ENCODE data around the gene MICU2. TPM values are rescaled to one million over a fixed set of nuclear protein-coding genes. Genes with fewer than 3 reads are reported as not detected.

Gene MICU2
- total RNA-seq, 1 donor: 57.7 TPM

DNA sequence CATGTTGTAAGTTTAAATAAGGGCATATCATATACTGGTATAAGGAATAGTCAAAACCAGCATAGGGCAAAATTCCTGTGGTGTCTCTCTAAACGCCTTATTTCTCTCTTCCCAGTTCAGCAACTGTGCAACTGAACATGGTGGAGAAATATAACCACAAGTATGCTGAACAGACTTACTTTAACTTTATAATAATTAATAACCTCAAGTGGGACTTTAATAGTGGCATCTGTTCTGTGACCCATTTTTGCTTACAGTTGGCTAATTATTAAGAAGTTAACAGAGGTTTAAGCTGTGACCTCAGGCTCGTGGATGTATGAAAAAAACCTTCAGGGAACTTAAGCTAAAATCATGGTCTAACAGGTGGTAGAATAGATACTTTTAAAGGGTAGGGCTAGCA is 54.3 kb downstream of the MICU2 start:
- DNase-seq (ENCODE audit: low read depth): no peak
- no peak overlapping the region for H3K4me3 ChIP-seq (ENCODE audit: low read depth, low read length)
- TF ChIP-seq, protein P1, sequence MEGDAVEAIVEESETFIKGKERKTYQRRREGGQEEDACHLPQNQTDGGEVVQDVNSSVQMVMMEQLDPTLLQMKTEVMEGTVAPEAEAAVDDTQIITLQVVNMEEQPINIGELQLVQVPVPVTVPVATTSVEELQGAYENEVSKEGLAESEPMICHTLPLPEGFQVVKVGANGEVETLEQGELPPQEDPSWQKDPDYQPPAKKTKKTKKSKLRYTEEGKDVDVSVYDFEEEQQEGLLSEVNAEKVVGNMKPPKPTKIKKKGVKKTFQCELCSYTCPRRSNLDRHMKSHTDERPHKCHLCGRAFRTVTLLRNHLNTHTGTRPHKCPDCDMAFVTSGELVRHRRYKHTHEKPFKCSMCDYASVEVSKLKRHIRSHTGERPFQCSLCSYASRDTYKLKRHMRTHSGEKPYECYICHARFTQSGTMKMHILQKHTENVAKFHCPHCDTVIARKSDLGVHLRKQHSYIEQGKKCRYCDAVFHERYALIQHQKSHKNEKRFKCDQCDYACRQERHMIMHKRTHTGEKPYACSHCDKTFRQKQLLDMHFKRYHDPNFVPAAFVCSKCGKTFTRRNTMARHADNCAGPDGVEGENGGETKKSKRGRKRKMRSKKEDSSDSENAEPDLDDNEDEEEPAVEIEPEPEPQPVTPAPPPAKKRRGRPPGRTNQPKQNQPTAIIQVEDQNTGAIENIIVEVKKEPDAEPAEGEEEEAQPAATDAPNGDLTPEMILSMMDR (IDR thresholded peaks at IDR 0.05; ENCODE audit: insufficient read depth, low read length): no peak

DNA sequence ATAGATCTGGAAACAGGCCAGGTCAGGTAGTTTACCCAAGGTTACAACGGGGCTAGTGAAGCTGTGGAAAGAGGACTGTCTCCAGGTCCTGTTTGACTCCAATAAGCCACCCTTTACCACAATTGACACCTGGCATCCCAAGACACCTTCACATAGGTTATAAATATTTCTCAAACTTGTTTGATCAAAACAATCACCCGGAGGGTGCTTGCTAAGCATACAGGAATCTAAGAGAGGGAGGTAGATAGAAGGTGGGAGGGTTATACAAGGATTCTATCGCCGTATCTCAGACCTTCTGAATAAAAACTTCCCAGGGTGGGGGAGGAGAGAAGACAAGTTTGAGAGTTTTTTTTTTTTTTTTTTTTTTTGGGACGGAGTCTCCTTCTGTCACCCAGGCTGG is 55.4 kb downstream of the MICU2 start:
- DNase-seq (ENCODE audit: low read depth): no peak
- H3K4me3 ChIP-seq (ENCODE audit: low read depth, low read length): no peak overlapping the region
- TF ChIP-seq, protein P1 (IDR thresholded peaks at IDR 0.05; ENCODE audit: insufficient read depth, low read length): no peak

DNA sequence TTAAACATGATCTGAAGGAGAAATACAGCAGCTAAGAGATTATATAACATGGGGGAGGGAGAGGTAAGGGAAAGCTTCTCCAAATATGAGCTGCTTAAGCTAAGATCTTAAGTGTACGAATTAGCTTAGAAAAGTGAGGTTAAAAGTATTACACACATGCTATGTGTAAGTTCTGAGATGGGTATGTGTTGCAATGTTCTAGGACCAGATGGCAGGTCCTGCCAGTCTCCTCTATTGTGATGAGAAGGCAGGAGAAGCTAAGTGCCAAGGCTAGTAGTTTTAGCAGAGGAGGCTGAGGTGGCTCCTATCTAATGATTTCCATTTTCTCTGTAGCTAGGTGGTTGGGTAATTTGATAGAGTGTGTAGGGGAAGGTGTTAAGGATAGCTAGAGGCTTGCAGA is 57.6 kb downstream of the MICU2 start:
- TF ChIP-seq, protein P1 (IDR thresholded peaks at IDR 0.05; ENCODE audit: insufficient read depth, low read length): no peak
- H3K4me3 ChIP-seq (ENCODE audit: low read depth, low read length): no peak overlapping the region
- no peak for DNase-seq (ENCODE audit: low read depth)

GRCh38 chr13:21544515-21544914 is 59.5 kb downstream of the MICU2 start:
- TF ChIP-seq, protein P1 (IDR thresholded peaks at IDR 0.05; ENCODE audit: insufficient read depth, low read length): no peak
- H3K4me3 ChIP-seq (ENCODE audit: low read depth, low read length): no peak overlapping the region
- DNase-seq (ENCODE audit: low read depth): no peak

- DNase-seq (ENCODE audit: low read depth): no peak
- TF ChIP-seq, protein P1 (IDR thresholded peaks at IDR 0.05; ENCODE audit: insufficient read depth, low read length): no peak
- no peak overlapping the region for H3K4me3 ChIP-seq (ENCODE audit: low read depth, low read length)
Observed at GRCh38 chr13:21542563-21542962, 61.4 kb downstream of the MICU2 start.

DNA sequence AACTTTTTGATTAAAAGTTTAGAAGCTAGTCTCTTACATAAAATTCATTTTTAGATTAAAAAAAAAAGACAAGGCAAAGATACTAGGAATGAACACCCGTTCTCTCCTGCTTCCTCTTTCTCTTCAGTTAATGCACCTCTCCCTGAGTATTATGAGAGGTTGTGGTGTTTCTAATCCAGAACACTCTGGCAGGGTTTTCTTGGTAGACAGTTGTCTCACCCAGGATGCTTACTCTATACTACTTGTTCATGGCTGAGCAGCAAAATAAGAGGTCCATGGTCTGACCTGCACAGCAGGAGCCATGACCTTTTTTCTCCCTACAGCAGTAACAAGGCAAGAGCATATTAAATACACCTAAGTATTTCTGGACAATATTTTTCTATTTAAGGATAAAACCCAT is 62.0 kb downstream of the MICU2 start:
- no peak for DNase-seq (ENCODE audit: low read depth)
- no peak overlapping the region for H3K4me3 ChIP-seq (ENCODE audit: low read depth, low read length)
- TF ChIP-seq, protein P1 (IDR thresholded peaks at IDR 0.05; ENCODE audit: insufficient read depth, low read length): no peak

DNA sequence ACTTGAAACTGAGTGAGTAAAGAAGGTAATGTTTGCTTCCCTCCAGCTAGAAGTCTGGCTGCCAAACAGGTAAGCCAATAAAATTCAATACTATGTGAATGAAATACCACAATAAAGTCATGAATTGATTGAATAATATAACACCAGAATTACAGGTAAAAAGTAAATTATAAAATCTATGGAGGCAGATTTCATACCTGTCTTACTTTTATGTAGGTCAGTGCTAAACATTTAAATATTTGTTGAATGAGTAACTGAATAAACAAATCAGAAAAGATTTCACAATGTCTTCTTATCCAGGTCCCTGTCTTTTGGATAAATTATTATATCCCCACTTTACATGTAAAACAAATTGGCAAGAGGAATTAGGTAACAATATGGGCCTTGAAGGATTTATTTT is 62.7 kb downstream of the MICU2 start:
- H3K4me3 ChIP-seq (ENCODE audit: low read depth, low read length): no peak overlapping the region
- TF ChIP-seq, protein P1 (IDR thresholded peaks at IDR 0.05; ENCODE audit: insufficient read depth, low read length): no peak
- DNase-seq (ENCODE audit: low read depth): no peak

Data from fibroblast of the aortic adventitia (primary cell).